NCI-H1048 (cell line): Measurements from ENCODE around the gene ANO2.
"Not testable (repeated sequence)": the region's sequence is repeated elsewhere in the genome, so short reads cannot be mapped to it uniquely, and the experiment has no call there.

ENCODE experiments used
- DNase-seq: peaks from one replicate; lab custom pipeline; 2025; lab: John Stamatoyannopoulos, UW

The ANO2 gene

GRCh38 chr12:5887819-5888218 lies 57.2 kb downstream of the ANO2 start:
- not testable (repeated sequence) for DNase-seq

DNA sequence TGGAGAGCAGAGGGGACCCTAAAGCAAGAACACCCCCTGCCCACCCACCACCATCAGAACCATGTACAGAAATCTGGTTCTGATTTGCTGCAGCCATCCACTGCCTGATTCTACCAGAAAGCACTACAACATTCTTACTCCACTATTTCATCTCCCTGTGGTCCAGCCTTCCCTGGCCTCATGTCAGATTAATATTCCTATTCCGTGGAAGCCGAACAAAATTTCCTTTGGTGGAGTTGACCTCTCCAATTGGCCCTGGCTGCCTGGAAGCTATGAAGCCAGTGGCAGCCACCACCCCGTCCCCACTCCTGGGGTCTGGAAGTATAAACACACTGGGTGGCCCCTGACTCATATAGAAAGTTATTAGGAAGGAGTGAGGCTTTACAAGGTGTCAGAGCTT lies 60.2 kb downstream of the ANO2 start:
- no peak for DNase-seq

- no peak for DNase-seq
Measured at GRCh38 chr12:5884285-5884684, 60.8 kb downstream of the ANO2 start.

- no peak for DNase-seq
Measured at GRCh38 chr12:5882511-5883190, 62.4 kb downstream of the ANO2 start.

DNA sequence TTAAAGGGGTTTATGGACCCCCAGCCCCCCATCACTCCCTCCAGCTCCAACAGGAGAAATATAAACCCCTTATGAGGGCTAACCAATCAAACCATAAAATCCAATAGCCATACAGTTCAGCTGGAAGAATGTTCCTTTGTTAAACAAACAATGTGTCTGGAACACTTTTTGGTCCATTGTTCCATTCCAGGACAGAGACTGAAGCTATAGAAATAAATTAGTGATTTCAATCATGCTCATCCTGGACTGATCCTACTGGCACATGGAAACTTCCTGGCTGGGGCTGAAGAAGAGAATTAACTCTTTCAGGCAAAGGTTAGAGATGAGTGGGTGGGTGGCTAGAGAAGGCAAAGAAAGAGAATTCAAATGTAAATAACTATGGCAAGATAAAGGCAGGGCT lies 63.4 kb downstream of the ANO2 start:
- DNase-seq, result no peak

- no peak for DNase-seq
Measured at GRCh38 chr12:5881101-5881606, 63.9 kb downstream of the ANO2 start.

- no peak for DNase-seq
Measured at GRCh38 chr12:5875851-5876250, 69.2 kb downstream of the ANO2 start.

DNA sequence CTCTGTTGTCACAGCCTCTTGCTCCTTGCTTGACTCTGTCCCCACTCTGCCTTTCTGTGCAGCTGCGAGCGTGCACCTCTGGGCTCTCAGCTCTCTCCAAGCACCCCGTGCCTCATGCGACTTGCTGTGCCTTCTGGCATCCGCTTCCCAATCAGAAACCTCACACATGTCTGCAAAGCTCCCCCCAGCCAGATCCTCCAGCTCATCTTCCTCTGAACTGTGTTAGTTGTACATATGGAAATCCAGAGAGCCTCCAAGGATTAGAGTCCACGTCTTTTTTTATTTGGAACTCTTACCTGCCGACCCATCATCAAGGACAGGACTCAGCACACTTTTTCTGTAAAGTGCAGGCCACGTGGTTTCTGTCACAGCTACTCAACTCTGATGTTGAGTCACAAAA lies 70.5 kb downstream of the ANO2 start:
- DNase-seq, result no peak

DNA sequence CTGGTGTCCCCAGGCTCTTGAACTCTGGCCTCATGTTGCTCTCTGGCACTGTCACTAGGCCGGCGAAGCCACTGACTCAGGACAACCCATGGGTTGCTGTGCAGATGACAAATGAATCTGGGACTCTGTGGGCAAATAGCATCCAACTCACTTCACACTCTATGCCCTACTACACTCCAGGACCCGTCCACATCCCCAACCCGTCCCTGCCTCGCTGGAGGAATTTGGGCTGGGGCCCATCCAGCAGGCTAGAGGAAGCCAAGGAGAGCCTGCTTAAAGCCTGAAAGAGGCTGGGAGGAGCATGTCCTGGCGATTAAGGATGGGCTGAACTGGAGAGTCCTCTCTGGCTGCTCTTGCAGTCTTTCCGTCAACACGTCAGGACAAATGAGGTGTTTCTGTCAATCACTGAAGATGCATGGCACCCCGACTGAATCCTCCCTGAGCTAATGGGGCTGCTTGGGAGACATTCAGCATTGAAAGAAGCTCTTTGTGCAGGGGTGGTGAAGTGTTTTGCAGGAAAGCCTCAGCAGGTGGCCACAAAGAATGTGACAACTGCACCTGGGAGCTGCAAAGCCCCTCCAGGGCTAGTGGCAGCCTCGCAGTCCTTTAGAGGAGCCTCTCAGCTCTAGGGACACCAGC lies 71.7 kb downstream of the ANO2 start:
- no peak for DNase-seq

- no peak for DNase-seq
Measured at GRCh38 chr12:5872745-5873144, 72.3 kb downstream of the ANO2 start.

DNA sequence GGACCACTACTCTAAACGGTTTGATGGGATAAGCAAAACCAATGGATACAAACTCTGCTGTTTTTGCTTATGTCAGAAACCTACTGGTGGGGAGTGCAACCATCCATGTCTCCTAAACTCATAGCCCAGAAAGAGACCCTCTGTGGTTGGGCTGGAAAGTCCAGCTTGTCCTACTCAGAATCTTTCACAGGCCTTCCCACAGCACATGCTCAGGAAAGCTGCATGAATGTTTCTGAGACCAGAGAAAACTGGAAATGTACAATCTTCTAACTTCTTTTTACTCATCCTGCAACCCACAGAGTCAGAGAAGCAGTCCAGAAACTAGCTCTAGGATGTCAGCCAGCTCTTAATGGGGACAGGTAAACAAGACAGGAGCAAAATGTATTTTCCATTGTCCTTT lies 73.3 kb downstream of the ANO2 start:
- no peak for DNase-seq

DNA sequence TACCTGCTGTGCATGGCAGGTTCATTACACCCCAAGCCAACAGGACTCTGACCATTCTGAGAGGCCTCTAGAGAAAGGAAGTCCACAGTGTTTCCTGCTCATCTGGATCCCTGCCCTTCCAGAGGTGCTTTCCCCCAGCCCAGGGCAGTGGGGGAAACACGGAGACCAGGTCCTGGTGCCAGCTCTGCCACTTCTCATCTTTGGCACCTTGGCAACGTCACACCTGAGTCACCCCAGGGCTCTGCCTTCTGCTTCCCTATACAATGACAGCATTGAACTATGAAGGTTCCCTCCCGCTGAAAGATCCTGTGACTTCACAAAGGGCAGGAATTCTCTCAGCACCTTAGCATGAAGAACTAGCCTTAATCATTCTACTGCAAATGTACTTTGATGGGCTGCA lies 74.9 kb downstream of the ANO2 start:
- no peak for DNase-seq

- DNase-seq, result no peak
Measured at GRCh38 chr12:5868625-5869295, 76.3 kb downstream of the ANO2 start.

DNA sequence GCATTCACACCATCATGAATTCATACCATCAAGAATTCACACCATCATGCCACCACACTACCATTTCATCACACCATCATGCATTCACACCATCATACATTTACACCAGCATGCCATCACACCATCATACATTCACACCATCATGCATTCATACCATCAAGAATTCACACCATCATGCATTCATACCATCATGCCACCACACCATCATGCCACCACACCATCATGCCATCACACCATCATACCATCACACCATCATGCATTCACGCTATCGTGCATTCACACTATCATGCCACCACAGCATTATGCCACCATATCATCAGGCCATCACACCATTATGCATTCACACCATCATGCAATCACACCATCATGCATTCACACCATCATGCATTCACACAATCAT lies 79.7 kb downstream of the ANO2 start:
- DNase-seq, result no peak

- DNase-seq, result no peak
Measured at GRCh38 chr12:5864972-5865371, 80.1 kb downstream of the ANO2 start.

GRCh38 chr12:5864301-5864700 lies 80.8 kb downstream of the ANO2 start:
- DNase-seq, result no peak

GRCh38 chr12:5861416-5861815 lies 83.6 kb downstream of the ANO2 start:
- no peak for DNase-seq

- no peak for DNase-seq
Measured at GRCh38 chr12:5856692-5857091, 88.4 kb downstream of the ANO2 start.

DNA sequence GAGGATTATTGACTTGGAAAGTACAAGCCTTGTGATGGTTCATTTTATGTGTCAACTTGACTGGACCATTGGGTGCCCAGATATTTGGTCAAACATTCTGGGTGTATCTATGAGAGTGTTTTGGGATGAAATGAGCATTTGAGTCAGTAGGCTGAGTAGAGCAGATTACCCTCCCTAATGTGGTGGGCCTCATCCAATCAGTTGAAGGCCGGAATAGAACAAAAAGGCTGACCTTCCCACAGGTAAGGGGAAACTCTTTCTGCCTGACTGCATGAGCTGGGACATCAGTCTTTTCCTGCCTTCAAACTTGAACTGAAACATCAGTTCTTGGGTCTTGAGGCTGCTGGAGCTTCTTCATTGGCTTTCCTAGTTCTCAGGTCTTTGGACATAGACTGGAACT lies 98.1 kb downstream of the ANO2 start:
- DNase-seq, result no peak

GRCh38 chr12:5840944-5841343 lies 104.1 kb downstream of the ANO2 start:
- no peak for DNase-seq

DNA sequence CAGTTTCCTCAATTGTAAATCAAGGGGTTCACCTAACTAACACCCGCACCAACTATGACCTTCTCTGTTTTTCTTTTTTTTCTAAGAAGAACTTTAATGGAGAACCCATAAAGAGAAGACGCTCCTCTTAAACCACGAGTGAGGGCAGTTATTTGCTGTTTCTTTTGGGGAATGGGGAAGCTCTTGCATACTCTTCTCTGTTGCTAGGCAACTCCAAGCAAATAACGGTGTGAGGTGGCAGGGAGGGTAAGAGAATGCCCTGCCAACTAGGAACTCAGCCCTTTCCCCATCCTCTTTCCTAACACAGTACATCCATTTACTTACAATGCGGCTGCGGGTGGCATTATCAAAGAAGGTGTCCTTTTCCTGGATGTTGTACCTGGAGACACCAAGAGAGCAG lies 114.9 kb downstream of the ANO2 start:
- no peak for DNase-seq

DNA sequence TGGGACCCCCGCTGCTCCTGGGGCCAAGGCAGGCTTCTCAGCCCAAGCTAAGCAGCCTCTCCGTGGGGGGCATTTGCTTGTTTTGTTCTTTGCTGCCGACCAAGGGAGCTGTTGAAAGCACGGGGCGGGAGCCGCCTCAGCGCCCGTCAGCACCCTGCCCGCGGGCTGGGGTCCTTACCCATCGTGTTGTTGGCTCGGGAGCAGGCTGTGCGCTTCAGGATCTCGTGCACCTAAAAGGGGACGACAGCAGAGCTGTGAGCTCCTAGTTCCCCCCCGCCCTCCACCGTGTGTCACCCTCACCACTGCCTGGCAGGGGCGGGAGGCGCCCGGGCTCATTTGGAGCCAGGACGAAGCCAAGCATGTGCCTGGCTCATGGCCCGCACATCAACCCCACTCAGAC lies 117.5 kb downstream of the ANO2 start:
- DNase-seq, result no peak

- not testable (repeated sequence) for DNase-seq
Measured at GRCh38 chr12:5825761-5826160, 119.3 kb downstream of the ANO2 start.
